K562 treated with DMSO at 1 percent for 4 hours (cell line): ENCODE results near the gene RMI1. TPM values are rescaled to one million over a fixed set of nuclear protein-coding genes. Genes with fewer than 3 reads are reported as not detected.

ENCODE experiments used
- total RNA-seq: library from RNA; unstranded; fragments of 300-600 nt; gene quantifications from 2 replicates; pipeline ENCODE4 v1.2.3, GENCODE V29; 2022; ENCODE audit not compliant: insufficient read depth

RMI1 gene
- total RNA-seq: 6.4 and 9.4 TPM in 2 replicates

DNA sequence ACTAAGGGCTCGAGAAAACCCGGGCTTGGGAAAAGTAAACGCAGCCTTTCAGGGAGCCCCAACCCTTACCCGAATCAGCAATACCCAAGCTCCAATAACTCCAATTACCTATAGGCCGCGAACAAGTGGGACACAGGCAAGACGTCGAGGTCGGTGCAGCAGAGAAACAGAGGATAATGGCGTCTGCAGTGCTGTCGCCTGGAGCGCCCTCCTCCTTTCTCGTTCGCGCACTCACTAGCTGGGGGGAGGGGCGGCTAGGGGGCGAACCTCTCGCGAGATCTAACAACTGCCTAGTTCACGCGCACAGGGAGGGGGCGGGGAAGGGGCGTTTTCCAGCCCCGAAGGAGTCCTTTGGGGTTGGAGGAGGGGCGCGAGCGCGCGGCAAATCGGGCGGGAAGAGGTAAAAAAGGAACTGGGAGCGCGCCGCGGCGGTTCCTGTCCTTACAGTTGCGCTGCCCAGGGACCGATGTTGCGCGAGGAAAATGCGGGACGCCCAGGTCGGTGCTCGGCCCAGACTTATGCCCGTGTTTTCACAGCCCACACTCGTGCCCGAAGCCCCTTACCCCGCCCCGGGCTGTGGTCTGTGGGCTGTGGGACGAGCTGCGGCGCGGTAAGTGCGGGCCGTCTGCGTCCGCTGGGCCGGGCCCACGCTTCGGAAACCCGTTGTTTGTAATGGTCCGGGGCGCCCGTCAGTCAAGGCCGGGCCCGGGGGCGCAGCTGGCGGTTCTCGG, at the start of gene RMI1:
RMI1 (plus strand) TSS at position 411 of the 731 bp plus-strand sequence. CDS start 20,182 bp downstream, outside the sequence.

DNA sequence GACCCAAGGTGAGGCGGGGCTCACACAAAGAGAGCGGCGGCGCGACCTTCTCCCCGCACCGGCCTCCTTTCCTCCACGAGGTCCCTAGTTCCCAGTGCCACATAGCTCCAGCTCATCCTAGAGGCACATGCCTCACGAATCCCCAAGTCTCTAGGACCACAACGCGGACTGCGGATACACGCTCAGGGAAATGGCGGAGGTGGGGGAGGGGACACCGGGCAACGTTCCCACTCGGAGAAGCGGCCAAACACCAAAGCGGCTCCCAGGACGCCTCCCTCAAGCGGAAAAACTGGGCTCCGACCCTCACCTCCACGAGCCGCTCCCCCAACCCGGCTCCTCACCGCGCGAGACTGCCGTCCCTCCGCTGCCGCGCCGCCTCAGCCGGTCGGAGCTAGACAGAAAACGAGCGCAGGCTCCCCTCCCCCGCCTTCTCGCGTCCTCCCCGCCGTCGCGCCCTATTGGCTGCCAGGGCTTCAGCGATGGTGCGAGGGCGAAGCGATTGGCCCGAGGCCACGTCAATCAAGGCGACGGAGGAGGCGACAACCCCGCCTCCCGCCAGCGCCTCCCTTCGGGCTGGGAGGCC, 702 bp upstream of the RMI1 start, which contains the start of gene HNRNPK:
HNRNPK (minus strand) TSS at position 404 of the 583 bp plus-strand sequence. CDS start 1,963 bp downstream, outside the sequence.

Other genes starting within 250 kb of the RMI1 start
- 5.8 and 7.4 TPM in 2 replicates for gene GKAP1, start 163.0 kb upstream of the RMI1 start, total RNA-seq
- 0.34 and 0.69 TPM in 2 replicates for gene KIF27, start 59.4 kb upstream of the RMI1 start, total RNA-seq
- gene HNRNPK, start 590 bp upstream of the RMI1 start, total RNA-seq: 353 and 374 TPM in 2 replicates